Dermis blood vessel endothelial cell (primary cell): ENCODE data around the gene ADAMTS2. TPM values are rescaled to one million over a fixed set of nuclear protein-coding genes. Genes with fewer than 3 reads are reported as not detected.

ENCODE experiments used
- DNase-seq: peaks from one replicate; pipeline ENCODE4 v3.0.0; 2010
- total RNA-seq: library from RNA; depleted of rRNA; stranded (reverse); fragments of >200 nt; gene quantifications from 2 replicates; pipeline ENCODE4 v1.2.3, GENCODE V29; 2014

Gene ADAMTS2
- total RNA-seq, 1 donor from 2014 or later: 2.4 TPM

- no peak for DNase-seq
Measured at GRCh38 chr5:179265514-179266290, 79.6 kb downstream of the ADAMTS2 start.

- no peak for DNase-seq
Measured at GRCh38 chr5:179264783-179265513, 80.3 kb downstream of the ADAMTS2 start.

DNA sequence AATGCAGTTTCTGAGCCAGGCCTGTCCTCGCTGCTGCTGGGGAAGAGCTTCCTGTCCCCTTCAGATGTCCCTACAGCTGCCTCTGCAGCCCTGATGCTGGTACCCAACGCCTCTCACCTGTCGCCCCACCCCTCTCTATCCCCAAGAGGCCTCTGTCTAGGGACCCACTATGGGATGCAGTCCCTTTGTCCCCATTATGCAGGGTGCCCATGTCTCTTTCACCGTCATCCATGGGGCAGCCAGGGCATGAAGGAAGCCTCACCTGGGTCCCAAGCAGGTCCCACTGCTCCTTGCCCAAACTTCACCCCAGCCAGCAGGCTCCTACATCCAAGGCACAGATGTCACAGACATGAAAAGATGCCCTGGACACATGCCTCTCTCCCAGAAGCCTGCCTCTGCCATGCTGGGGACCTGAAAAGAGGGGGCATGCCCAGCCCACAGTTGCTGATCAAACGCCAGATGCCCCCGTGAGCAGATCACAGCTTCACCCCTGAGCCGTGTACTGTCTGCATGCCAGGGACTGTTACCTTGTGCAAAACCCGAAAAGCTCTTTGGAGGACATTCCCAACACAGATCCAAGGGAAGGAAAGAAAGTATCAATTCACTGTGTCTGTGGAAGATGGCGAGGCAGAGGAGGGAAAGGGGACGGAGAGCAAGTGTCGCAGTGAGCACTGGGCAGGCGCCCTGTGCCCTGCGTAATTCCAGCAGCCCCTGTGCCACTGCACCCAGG, 81.0 kb downstream of the ADAMTS2 start:
- no peak for DNase-seq

DNA sequence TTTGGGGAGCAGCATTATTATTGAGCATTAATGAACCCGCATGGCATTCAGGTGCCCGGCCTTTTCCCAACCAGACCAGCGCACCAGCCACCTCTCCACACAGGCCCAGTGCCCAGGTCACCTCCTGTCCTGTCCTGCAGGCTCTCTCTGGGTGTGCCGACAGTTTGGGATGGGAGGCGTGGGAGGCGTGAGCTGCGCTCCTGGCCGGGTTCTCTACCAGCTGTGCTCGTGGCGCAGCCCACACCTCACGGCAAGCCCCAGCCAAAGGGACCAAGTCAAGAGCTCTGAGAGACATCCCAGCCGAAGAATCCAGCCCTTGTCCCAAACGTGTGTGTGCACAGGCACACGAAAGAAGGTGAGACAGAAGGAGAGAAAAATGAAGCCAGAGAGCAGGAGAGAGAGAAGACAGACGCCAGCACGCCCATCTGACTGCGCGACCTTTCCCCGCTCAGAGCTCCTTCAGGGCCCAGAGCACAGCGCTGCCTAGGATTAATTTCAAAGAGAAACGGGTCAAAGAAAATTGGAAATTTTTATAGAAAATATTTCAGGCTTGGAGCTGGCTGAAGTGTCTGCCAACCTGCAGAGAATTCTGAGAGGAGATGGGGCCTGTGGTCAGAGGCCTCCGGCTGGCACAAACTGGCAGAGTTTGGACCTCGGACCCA, 81.7 kb downstream of the ADAMTS2 start:
- no peak for DNase-seq

DNA sequence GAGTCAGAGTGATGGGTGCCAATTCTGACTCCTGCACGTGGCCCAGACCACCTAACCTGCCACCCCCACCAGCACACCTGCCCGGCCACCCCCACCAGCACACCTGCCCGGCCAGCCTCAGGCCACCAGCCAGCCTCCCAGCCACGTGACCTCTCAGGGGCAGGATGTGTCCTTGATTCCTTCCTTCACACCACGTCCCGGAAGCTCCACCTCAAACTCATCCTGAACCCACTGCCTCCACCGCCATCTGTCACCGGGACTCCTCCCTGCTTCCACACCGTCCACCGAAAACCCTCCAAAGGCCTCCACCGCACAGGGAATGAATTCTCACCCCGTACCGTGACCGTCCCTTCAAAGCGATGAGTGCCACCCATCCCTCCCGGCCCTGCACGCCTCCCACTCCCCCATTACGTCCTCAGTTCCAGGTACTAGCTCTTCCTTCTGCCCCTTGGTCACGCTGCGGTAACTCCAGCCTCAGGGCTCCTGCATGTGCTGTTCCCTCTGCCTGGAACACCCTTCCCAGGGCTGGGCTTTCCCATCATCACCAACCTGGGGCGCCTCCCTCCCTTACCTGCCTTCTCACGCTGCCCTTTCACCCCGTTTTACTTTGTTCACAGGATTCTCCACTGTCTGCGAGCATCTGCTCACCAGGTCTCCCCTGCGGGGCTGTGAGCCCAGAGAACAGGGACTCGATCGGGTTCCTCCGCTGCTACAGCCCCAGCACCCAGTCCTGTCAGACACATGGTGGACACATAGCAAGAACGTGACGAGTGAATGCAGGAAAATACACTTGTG, 82.9 kb downstream of the ADAMTS2 start:
- no peak for DNase-seq

DNA sequence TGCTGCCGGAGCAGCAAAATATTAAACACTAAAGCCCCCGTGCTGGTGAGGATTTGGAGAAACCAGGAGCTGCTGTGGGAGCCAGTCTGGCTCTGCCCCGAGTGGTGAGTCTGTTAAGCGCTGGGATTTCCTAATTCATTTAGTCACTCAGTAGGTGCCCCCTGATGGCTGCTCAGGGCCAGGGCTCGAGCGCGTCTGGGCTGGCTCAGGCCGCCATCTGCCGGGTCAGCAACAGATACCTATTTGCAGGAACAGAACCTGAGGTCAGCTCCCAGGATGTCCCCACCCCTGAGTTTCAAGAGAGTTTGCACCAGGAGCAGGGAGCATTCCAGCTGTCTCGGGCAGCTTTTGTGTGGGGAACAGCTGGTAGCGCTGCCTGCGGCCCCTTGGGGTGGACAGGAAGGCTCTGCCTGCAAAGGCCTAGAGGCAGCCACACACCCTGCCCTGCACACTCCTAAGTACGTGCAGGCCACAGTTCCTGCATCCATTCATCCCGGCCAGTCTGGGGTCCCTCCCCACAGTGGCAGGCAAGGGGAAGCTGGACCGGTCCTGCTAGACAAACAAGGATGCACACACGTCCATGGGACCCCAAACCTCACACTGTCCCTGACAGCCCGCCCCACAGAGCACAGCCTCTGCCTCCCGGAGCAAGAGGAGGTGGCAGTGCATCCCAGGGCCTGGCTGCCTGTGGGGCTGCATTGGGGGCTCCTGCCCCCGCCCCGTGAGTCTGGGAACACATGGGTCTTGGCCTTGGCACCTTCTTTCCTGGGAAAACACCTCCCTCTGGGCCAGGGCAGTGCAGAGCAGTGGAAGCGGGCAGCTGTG, 83.7 kb downstream of the ADAMTS2 start:
- no peak for DNase-seq

DNA sequence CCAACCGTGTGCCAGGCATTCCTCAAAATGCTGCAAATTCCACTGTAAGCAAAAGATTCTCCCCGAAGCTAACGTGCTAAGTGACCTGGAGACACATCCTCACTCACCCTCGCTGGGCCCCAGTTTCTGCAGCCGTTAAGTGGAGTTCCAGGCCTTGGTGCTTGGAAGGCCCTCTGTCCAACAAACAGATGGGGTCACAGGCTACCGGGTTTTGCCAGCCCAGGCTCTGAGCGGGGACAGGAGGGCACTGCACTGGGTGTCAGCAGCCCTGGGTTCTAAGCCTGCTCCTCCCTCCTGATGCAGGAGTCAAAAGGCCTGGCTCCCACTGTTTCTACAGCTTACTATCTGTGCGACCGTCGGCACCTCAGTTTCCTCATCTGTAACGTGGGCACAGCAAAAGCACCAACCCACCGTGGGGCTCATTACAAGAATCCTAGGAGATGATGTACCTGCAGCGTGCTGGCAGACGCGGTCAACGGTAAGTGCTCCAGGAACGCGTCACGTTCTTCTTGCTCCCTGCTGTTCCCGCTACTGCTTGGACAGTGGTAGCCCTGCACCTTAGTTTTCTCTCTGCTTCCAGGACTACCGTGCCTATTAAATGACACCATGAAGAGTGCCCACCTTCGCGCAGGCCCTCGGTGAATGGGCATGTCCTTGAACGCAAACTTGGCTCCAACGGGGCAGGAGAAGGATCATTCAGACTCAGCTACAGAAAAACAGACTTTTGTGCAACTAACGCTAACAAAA, 84.8 kb downstream of the ADAMTS2 start:
- DNase-seq: no peak

DNA sequence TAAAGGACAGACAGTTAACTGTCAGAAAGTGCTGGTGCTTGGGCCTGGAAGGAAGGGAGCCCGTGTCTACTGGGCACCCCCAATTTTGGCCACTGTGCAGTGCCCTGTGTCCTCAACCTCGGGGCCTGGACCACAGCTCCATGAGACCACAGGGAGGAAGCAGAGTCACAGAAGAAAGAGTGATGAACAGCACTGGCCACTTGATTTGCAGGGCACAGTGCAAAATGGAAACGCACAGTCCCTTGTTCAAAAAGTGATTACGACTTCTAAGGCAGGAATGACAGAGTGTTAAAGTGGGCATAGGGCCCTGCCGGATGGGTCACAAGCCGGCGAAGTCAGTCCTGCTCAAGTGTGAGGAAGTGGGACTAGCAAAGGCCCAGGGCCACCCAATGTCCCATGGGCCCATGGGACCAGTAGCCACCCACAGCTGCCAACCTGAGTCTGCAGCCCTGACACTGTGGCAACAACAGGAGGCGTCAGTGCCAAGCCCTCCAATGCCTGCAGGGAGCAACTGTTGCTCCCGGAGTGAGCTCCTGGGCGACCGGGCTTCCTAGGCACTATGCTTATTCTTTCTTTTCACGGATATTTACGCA, 85.4 kb downstream of the ADAMTS2 start:
- DNase-seq: no peak

GRCh38 chr5:179258922-179259730, 86.1 kb downstream of the ADAMTS2 start:
- DNase-seq: no peak

DNA sequence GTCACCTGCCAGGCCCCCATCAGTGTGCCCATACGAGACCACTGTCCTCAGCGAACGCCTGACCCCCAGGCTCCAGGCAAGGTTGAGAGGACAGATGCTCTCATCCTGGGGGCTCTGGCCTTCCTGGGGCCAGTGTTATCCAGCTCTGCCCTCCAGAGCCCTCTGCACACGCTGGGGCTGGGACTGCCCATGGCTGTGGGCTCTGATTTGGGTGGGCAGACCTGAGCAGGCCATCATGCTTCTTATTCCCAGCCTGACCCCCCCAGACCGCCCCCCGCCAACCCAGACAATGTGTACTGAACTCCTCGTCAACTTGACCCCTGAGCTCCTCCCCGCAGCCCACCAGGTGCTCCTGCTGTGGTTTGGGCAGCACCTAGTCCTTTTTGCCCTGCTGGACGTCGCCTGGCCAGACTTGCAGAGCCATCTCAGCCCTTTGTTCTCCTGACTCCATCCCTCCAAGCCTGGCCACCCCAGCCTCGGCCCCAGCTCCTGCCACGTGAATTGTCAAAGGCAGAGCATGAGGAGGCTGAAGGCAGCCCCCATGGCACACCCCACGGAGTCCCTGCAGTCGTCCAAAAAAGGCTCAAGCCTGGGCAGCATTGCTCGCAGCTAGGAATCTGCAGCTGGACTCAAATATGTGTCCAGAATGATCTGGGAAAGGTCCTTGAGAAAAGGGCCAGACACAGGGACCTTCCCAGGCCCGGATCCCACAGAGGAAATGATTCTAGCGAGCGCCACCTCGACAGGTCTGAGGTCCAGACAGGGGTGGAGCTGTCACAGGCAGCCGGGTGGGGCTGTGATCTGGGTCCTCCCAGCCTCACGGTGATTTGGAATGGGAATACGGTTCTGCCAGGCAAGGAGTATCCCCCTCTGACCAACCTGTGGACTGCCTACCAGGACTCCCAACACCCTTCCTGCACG, 87.0 kb downstream of the ADAMTS2 start:
- DNase-seq: no peak

DNA sequence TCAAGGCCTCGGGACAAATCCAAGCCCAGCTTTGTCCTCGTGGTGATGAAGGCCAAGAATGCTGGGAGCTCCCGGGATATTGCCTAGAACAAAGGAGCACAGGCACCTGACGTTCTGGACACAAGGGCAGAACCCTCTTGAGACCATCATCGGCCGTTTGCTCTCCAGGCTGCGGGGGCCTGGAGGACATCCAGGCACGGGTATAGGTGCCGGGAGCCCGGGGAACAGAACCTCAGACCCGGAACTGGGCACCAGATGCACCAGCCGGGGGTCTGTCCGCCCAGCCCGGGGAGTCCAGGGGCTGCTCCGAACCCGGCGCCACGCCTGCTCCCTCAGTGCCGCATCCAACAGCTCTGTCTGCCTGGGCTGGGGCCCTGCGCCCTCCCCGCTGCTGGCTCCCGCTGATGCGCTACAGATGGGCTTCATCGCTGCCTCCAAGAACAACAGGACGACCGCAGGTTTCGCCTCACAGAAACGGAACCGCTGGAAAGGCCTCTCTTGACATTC, 88.0 kb downstream of the ADAMTS2 start:
- no peak for DNase-seq

- no peak for DNase-seq
Measured at GRCh38 chr5:179256328-179257175, 88.7 kb downstream of the ADAMTS2 start.

- no peak for DNase-seq
Measured at GRCh38 chr5:179255527-179256327, 89.5 kb downstream of the ADAMTS2 start.

DNA sequence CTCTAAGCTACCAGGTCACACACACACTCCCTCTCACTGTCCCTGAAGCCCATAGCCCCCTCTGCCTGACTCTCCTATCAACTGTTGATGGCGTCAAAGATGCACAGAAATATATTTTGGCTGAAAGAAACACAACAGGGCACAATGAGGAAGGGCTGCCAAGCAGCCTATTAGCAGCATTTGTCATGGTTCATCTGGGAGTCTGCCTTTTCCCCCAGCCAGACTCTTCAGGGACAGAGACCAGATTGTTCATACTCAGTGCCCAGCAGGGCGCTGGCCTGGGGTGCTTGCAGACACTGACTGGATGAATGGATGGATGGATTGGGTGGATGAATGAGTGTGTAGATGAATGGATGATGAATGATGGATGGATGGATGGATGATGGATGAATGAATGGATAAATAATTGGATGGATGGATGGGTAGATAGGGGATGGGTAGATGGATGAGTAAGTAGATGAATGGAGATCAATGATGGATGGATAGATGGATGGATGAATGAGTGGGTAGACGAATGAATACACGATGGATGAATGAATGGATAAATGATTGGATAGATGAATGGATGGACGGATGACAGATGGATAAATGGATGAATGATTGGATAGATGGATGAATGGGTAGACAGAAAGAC, 90.5 kb downstream of the ADAMTS2 start:
- no peak for DNase-seq

DNA sequence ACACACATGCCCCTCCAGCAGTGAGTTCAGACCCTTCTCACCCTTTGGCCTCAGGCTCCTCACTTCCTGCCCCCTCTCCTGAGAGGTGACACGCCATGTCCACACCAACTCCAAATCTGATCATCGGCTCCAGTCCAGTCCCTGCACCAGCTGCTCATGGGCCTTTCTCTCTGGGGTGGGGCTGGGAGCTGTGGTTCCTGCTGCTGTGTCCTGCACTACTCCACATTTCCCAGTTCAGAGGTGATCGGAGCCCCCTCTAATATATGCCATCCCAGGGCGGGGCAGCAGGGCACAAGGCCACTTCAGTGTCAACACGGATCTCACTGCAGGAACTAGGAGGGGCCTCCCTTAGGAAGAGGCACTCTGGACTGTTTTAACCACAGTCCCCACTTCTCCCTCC, 91.5 kb downstream of the ADAMTS2 start:
- DNase-seq: no peak
